ENCODE results near the gene SBNO1. TPM values are rescaled to one million over a fixed set of nuclear protein-coding genes. Genes with fewer than 3 reads are reported as not detected.
"Not testable (repeated sequence)": the region's sequence is repeated elsewhere in the genome, so short reads cannot be mapped to it uniquely, and the experiment has no call there.

SBNO1 gene
- total RNA-seq, 4 donors from 2014 or later: 13.9 to 25.8 (median 17.8) TPM

GRCh38 chr12:123379391-123379790, 14.7 kb upstream of the SBNO1 start:
- 69 to 71% methylated on average over 5 of the region's 5 CpGs for WGBS, 2 donors
- DNase-seq (ENCODE audit: low spot score in 2 of 2): no peak
- peaks cover 0 to 12% (median under 1%) of the 10 kb centered on the region in 4 donors for H3K4me1 ChIP-seq
- H3K9me3 ChIP-seq: no peaks in the 10 kb centered on the region
- no peaks in the 10 kb centered on the region for H3K27me3 ChIP-seq
- no peak overlapping the region for H3K4me3 ChIP-seq
- TF ChIP-seq POLR2A (IDR thresholded peaks at IDR 0.05) (no peak), EP300 (IDR thresholded peaks at IDR 0.05) (no peak)
- TF ChIP-seq, protein P1, sequence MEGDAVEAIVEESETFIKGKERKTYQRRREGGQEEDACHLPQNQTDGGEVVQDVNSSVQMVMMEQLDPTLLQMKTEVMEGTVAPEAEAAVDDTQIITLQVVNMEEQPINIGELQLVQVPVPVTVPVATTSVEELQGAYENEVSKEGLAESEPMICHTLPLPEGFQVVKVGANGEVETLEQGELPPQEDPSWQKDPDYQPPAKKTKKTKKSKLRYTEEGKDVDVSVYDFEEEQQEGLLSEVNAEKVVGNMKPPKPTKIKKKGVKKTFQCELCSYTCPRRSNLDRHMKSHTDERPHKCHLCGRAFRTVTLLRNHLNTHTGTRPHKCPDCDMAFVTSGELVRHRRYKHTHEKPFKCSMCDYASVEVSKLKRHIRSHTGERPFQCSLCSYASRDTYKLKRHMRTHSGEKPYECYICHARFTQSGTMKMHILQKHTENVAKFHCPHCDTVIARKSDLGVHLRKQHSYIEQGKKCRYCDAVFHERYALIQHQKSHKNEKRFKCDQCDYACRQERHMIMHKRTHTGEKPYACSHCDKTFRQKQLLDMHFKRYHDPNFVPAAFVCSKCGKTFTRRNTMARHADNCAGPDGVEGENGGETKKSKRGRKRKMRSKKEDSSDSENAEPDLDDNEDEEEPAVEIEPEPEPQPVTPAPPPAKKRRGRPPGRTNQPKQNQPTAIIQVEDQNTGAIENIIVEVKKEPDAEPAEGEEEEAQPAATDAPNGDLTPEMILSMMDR (IDR thresholded peaks at IDR 0.05): no peak
- no peaks in the 10 kb centered on the region for H3K36me3 ChIP-seq
- H3K27ac ChIP-seq: no peak overlapping the region

- H3K9me3 ChIP-seq; H3K36me3 ChIP-seq; H3K4me3 ChIP-seq; DNase-seq (ENCODE audit: low spot score in 2 of 2); H3K4me1 ChIP-seq; H3K27ac ChIP-seq; H3K27me3 ChIP-seq: not testable (repeated sequence)
- WGBS, 2 donors: 47 to 64% methylated on average over 5 of the region's 5 CpGs
These were observed 7.8 kb upstream of the SBNO1 start for GRCh38 chr12:123372415-123372814.

DNA sequence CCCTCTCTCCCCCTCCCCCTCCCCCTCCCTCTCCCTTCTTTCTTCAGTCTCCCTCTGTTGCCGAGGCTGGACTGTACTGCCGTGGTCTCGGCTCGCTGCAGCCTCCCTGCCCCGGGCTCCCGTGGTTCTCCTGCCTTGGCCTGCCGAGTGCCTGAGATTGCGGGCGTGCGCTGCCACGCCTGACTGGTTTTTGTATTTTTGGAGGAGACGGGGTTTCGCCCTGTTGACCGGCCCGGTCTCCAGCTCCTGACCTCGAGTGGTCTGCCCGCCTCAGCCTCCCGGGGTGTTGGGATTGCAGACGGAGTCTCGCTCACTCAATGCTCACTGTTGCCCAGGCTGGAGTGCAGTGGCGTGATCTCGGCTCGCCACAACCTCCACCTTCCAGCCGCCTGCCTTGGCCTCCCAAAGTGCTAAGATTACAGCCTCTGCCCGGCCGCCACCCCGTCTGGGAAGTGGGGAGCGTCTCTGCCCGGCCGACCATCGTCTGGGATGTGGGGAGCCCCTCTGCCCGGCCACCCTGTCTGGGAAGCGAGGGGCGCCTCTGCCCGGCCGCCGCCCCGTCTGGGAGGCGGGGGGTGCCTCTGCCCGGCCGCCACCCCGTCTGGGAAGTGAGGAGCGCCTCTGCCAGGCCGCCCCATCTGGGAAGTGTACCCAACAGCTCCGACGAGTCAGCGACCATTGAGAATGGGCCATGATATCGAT, 7.2 kb upstream of the SBNO1 start:
- H3K4me3 ChIP-seq; DNase-seq (ENCODE audit: low spot score in 2 of 2); H3K4me1 ChIP-seq; H3K27me3 ChIP-seq; H3K9me3 ChIP-seq; H3K27ac ChIP-seq; H3K36me3 ChIP-seq: not testable (repeated sequence)
- WGBS, 2 donors: 87 to 92% methylated on average over 42 to 45 of the region's 48 CpGs

GRCh38 chr12:123369229-123369628, 4.6 kb upstream of the SBNO1 start:
- DNase-seq (ENCODE audit: low spot score in 2 of 2): no peak
- Histone ChIP-seq H3K27ac (no peak overlapping the region), H3K4me3 (no peak overlapping the region), H3K9me3 (no peaks in the 10 kb centered on the region), H3K4me1 (peaks cover 0 to 10% (median 6%) of the 10 kb centered on the region in 4 donors), H3K27me3 (no peaks in the 10 kb centered on the region), H3K36me3 (no peaks in the 10 kb centered on the region)
- WGBS, 2 donors: 89 to 93% methylated on average over 5 of the region's 5 CpGs
- TF ChIP-seq EP300 (IDR thresholded peaks at IDR 0.05): no peak
- TF ChIP-seq, protein P1 (IDR thresholded peaks at IDR 0.05): no peak

GRCh38 chr12:123368431-123368830, 3.8 kb upstream of the SBNO1 start:
- not testable (repeated sequence) for H3K27me3 ChIP-seq; H3K36me3 ChIP-seq; DNase-seq (ENCODE audit: low spot score in 2 of 2); H3K27ac ChIP-seq; H3K9me3 ChIP-seq; H3K4me3 ChIP-seq
- peaks cover 0 to 14% (median 8%) of the 10 kb centered on the region in 4 donors for H3K4me1 ChIP-seq
- WGBS, 2 donors: 92 to 97% methylated on average over 7 of the region's 7 CpGs

DNA sequence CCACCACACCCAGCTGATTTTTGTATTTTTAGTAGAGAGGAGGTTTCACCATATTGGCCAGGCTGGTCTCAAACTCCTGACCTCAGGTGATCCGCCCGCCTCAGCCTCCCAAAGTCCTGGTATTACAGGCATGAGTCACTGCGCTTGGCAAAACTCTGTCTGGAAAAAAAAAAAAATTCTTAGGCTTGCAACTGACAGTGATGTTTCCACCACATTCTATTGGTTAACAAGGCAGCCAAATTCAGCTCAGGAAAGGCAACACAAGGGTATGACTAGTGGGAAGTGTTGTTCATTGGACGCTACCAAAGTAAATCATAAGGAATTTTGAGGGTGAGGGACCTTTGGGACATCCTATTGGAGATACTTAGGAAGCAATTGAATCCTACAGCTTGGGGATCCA, 2.9 kb upstream of the SBNO1 start:
- H3K27me3 ChIP-seq: no peaks in the 10 kb centered on the region

More for the DNA sequence above, 2.9 kb upstream of the SBNO1 start:
- H3K4me1 ChIP-seq: peaks cover 0 to 23% (median 11%) of the 10 kb centered on the region in 4 donors
- peak overlapping the region in 1 of 4 donors; percentile 8 for H3K27ac ChIP-seq
- no peak overlapping the region for H3K4me3 ChIP-seq
- no peaks in the 10 kb centered on the region for H3K9me3 ChIP-seq
- WGBS, 2 donors: 92 to 97% methylated on average over 4 of the region's 4 CpGs
- no peak for TF ChIP-seq POLR2A (IDR thresholded peaks at IDR 0.05)
- TF ChIP-seq, protein P1 (IDR thresholded peaks at IDR 0.05): no peak
- TF ChIP-seq EP300 (IDR thresholded peaks at IDR 0.05): no peak
- no peak for DNase-seq (ENCODE audit: low spot score in 2 of 2)
- H3K36me3 ChIP-seq: no peaks in the 10 kb centered on the region

Measured in tibial nerve (tissue), 4 donors.